Liver (tissue), 9 donors: ENCODE data around the gene OTOF. TPM values are rescaled to one million over a fixed set of nuclear protein-coding genes. Genes with fewer than 3 reads are reported as not detected.

ENCODE experiments used
- DNase-seq: peaks from one replicate; pipeline ENCODE4 v3.0.0-alpha.2; 2017; ENCODE audit warnings: low spot score
- H3K27ac ChIP-seq, 2 donors: one replicate each; pipeline ENCODE4 v1.7.0; 2013; ENCODE audit warnings: inconsistent platforms in 2 of 2, low read length in 2 of 2, control low read depth in 1 of 2, low read depth in 1 of 2, mild to moderate bottlenecking in 1 of 2
- H3K27me3 ChIP-seq, 4 donors: one replicate each; pipeline versions ENCODE4 v1.6.1 to v1.7.0; 2013; ENCODE audit warnings: low read length in 3 of 4, inconsistent platforms in 1 of 4, mild to moderate bottlenecking in 1 of 4, moderate library complexity in 1 of 4; ENCODE audit not compliant: control insufficient read depth in 4 of 4, insufficient read depth in 4 of 4
- H3K36me3 ChIP-seq, 4 donors: one replicate each; pipeline versions ENCODE4 v1.6.1 to v1.7.0; 2013; ENCODE audit warnings: low read length in 3 of 4, mild to moderate bottlenecking in 3 of 4, low read depth in 1 of 4, moderate library complexity in 1 of 4; ENCODE audit not compliant: control insufficient read depth in 4 of 4, insufficient read depth in 3 of 4
- H3K4me1 ChIP-seq, 4 donors: one replicate each; pipeline versions ENCODE4 v1.6.1 to v1.7.0; 2013; ENCODE audit warnings: low read length in 3 of 4, mild to moderate bottlenecking in 3 of 4, moderate library complexity in 1 of 4; ENCODE audit not compliant: control insufficient read depth in 4 of 4, insufficient read depth in 4 of 4
- H3K4me3 ChIP-seq, 3 donors: one replicate each; pipeline versions ENCODE4 v1.6.1 to v1.7.0; 2013; ENCODE audit warnings: low read length in 3 of 3, control low read depth in 1 of 3, low read depth in 1 of 3, mild to moderate bottlenecking in 1 of 3
- H3K9ac ChIP-seq, 2 donors: one replicate each; pipeline ENCODE4 v1.7.0; 2013; ENCODE audit warnings: low read length in 2 of 2, mild to moderate bottlenecking in 2 of 2, moderate library complexity in 2 of 2, control low read depth in 1 of 2, low read depth in 1 of 2
- H3K9me3 ChIP-seq, 4 donors: one replicate each; pipeline versions ENCODE4 v1.6.1 to v1.7.0; 2013; ENCODE audit warnings: low read length in 3 of 4; ENCODE audit not compliant: control insufficient read depth in 4 of 4
- EGR1 ChIP-seq, 2 donors: IDR thresholded peaks; 2 replicates each; pipeline ENCODE4 v1.6.1; 2016 to 2018; ENCODE audit warnings: antibody characterized with exemption in 2 of 2, low read depth in 2 of 2
- FOXA1 ChIP-seq: IDR thresholded peaks from 2 replicates; pipeline ENCODE4 v1.6.1; 2016; ENCODE audit warnings: antibody characterized with exemption
- FOXA2 ChIP-seq: IDR thresholded peaks from 2 replicates; pipeline ENCODE4 v1.6.1; 2016; ENCODE audit warnings: antibody characterized with exemption
- GABPA ChIP-seq, 2 donors: IDR thresholded peaks in 1 of 2; conservative IDR thresholded peaks in 1 of 2; 2 replicates each; pipeline ENCODE4 v1.6.1; 2016; ENCODE audit warnings: antibody characterized with exemption in 2 of 2, mild to moderate bottlenecking in 1 of 2, moderate library complexity in 1 of 2
- HNF4G ChIP-seq: IDR thresholded peaks from 2 replicates; pipeline ENCODE4 v1.6.1; 2016; ENCODE audit warnings: antibody characterized with exemption
- JUND ChIP-seq, 2 donors: IDR thresholded peaks; 2 replicates each; pipeline ENCODE4 v1.6.1; 2016; ENCODE audit warnings: antibody characterized with exemption in 2 of 2
- NR2F2 ChIP-seq: IDR thresholded peaks from 2 replicates; pipeline ENCODE4 v1.6.1; 2016; ENCODE audit warnings: antibody characterized with exemption
- RAD21 ChIP-seq, 2 donors: IDR thresholded peaks; 2 replicates each; pipeline ENCODE4 v1.6.1; 2016; ENCODE audit warnings: antibody characterized with exemption in 2 of 2, mild to moderate bottlenecking in 2 of 2
- RXRA ChIP-seq, 2 donors: IDR thresholded peaks; 2 replicates each; pipeline ENCODE4 v1.6.1; 2017 to 2018; ENCODE audit warnings: antibody characterized with exemption in 2 of 2, mild to moderate bottlenecking in 1 of 2
- SP1 ChIP-seq: IDR thresholded peaks from 2 replicates; pipeline ENCODE4 v1.6.1; 2018; ENCODE audit warnings: antibody characterized with exemption, mild to moderate bottlenecking
- TAF1 ChIP-seq: conservative IDR thresholded peaks from 2 replicates; pipeline ENCODE4 v1.6.1; 2016; ENCODE audit warnings: antibody characterized with exemption, mild to moderate bottlenecking
- YY1 ChIP-seq: IDR thresholded peaks from 2 replicates; pipeline ENCODE4 v1.6.1; 2016; ENCODE audit warnings: antibody characterized with exemption, mild to moderate bottlenecking
- WGBS: extraction: QIAGEN DNeasy Blood & Tissue Kit; methylation state at CpG from one replicate; pipeline ENCODE4 v1.1.7; 2013; 5-methylcytosine and 5-hydroxymethylcytosine counted together
- polyA plus RNA-seq, 2 donors: library from polyadenylated mRNA; stranded (reverse) in 1 of 2; unstranded in 1 of 2; fragments of 200-250 nt in 1 of 2; fragments of >200 nt in 1 of 2; fragmentation: Nextera tagmentation in 1 of 2; extraction: Ambion mirVana in 1 of 2; gene quantifications; one replicate each; pipeline versions ENCODE4 v1.2.1 to v1.2.3, GENCODE V29; 2013 to 2015
- total RNA-seq, 2 donors: library from RNA; depleted of rRNA; stranded (reverse); fragments of >200 nt; gene quantifications; one replicate each; pipeline ENCODE4 v1.2.3, GENCODE V29; 2014
- TF ChIP-seq, protein P1 (sequence below): IDR thresholded peaks from 2 replicates; pipeline ENCODE4 v1.6.1; 2016; ENCODE audit warnings: antibody characterized with exemption
- TF ChIP-seq, protein P2 (sequence below): IDR thresholded peaks from 2 replicates; pipeline ENCODE4 v1.6.1; 2016; ENCODE audit warnings: antibody characterized with exemption
- TF ChIP-seq, protein P3 (sequence below): IDR thresholded peaks from 2 replicates; pipeline ENCODE4 v1.6.1; 2016; ENCODE audit warnings: antibody characterized with exemption, mild to moderate bottlenecking
- TF ChIP-seq, protein P4 (sequence below): fragments of 150-350 bp; IDR thresholded peaks from 2 replicates; pipeline ENCODE4 v1.5.1; 2017; ENCODE audit warnings: improper control_type of control experiment, low read depth, low read length; ENCODE audit not compliant: missing input control
- TF ChIP-seq, protein P5 (sequence below): IDR thresholded peaks from 2 replicates; pipeline ENCODE4 v1.6.1; 2016; ENCODE audit warnings: antibody characterized with exemption
- donor health status: healthy.
- donor health status: healthy.
- donor health status: healthy.
- donor health status: healthy.
- donor health status: healthy.

Gene OTOF
- total and polyA plus RNA-seq, 4 donors = 0.06 to 0.28 (median 0.07) TPM; not detected in 1

DNA sequence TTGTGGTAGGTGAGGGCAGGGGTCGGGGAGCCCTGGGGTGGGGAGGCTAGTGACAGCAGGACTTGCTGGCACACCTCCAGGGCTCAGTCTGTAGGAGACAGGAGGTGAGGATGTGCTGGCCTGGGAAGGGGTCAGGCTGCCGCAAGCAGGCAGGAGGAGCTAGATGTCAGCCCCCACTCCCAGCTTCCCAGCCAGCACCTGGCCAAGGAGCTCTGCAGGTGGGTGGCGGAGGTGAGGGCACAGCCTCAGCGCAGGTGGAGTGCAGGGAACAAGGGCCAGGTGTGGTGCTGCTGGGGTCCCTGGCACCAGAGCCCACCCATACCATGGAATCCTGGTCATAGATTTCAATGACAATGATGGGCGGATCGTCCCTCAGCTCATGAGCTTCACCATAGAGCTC is 2.9 kb downstream of the OTOF start:
- WGBS = 96% methylated on average over 6 of the region's 6 CpGs
- TF ChIP-seq HNF4G = no peak
- TF ChIP-seq, protein P1, sequence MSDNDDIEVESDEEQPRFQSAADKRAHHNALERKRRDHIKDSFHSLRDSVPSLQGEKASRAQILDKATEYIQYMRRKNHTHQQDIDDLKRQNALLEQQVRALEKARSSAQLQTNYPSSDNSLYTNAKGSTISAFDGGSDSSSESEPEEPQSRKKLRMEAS = no peak
- TF ChIP-seq NR2F2 = no peak
- TF ChIP-seq, protein P2, sequence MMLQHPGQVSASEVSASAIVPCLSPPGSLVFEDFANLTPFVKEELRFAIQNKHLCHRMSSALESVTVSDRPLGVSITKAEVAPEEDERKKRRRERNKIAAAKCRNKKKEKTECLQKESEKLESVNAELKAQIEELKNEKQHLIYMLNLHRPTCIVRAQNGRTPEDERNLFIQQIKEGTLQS = no peak
- TF ChIP-seq RXRA (IDR thresholded peaks at IDR 0.05) = no peak
- no peak for TF ChIP-seq EGR1 (IDR thresholded peaks at IDR 0.05; ENCODE audit: low read depth in 2 of 2)
- no peak for TF ChIP-seq GABPA (IDR thresholded peaks at IDR 0.05 in 1 of 2, conservative IDR thresholded peaks at IDR 0.05 in 1 of 2)
- no peak for TF ChIP-seq SP1
- TF ChIP-seq TAF1 = no peak
- TF ChIP-seq, protein P3, sequence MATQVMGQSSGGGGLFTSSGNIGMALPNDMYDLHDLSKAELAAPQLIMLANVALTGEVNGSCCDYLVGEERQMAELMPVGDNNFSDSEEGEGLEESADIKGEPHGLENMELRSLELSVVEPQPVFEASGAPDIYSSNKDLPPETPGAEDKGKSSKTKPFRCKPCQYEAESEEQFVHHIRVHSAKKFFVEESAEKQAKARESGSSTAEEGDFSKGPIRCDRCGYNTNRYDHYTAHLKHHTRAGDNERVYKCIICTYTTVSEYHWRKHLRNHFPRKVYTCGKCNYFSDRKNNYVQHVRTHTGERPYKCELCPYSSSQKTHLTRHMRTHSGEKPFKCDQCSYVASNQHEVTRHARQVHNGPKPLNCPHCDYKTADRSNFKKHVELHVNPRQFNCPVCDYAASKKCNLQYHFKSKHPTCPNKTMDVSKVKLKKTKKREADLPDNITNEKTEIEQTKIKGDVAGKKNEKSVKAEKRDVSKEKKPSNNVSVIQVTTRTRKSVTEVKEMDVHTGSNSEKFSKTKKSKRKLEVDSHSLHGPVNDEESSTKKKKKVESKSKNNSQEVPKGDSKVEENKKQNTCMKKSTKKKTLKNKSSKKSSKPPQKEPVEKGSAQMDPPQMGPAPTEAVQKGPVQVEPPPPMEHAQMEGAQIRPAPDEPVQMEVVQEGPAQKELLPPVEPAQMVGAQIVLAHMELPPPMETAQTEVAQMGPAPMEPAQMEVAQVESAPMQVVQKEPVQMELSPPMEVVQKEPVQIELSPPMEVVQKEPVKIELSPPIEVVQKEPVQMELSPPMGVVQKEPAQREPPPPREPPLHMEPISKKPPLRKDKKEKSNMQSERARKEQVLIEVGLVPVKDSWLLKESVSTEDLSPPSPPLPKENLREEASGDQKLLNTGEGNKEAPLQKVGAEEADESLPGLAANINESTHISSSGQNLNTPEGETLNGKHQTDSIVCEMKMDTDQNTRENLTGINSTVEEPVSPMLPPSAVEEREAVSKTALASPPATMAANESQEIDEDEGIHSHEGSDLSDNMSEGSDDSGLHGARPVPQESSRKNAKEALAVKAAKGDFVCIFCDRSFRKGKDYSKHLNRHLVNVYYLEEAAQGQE = no peak
- TF ChIP-seq, protein P4, sequence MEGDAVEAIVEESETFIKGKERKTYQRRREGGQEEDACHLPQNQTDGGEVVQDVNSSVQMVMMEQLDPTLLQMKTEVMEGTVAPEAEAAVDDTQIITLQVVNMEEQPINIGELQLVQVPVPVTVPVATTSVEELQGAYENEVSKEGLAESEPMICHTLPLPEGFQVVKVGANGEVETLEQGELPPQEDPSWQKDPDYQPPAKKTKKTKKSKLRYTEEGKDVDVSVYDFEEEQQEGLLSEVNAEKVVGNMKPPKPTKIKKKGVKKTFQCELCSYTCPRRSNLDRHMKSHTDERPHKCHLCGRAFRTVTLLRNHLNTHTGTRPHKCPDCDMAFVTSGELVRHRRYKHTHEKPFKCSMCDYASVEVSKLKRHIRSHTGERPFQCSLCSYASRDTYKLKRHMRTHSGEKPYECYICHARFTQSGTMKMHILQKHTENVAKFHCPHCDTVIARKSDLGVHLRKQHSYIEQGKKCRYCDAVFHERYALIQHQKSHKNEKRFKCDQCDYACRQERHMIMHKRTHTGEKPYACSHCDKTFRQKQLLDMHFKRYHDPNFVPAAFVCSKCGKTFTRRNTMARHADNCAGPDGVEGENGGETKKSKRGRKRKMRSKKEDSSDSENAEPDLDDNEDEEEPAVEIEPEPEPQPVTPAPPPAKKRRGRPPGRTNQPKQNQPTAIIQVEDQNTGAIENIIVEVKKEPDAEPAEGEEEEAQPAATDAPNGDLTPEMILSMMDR = no peak
- no peak for TF ChIP-seq YY1
- no peak for TF ChIP-seq JUND (IDR thresholded peaks at IDR 0.05)
- TF ChIP-seq, protein P5, sequence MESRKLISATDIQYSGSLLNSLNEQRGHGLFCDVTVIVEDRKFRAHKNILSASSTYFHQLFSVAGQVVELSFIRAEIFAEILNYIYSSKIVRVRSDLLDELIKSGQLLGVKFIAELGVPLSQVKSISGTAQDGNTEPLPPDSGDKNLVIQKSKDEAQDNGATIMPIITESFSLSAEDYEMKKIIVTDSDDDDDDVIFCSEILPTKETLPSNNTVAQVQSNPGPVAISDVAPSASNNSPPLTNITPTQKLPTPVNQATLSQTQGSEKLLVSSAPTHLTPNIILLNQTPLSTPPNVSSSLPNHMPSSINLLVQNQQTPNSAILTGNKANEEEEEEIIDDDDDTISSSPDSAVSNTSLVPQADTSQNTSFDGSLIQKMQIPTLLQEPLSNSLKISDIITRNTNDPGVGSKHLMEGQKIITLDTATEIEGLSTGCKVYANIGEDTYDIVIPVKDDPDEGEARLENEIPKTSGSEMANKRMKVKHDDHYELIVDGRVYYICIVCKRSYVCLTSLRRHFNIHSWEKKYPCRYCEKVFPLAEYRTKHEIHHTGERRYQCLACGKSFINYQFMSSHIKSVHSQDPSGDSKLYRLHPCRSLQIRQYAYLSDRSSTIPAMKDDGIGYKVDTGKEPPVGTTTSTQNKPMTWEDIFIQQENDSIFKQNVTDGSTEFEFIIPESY = no peak
- no peak for TF ChIP-seq FOXA1
- TF ChIP-seq FOXA2 = no peak
- TF ChIP-seq RAD21 (IDR thresholded peaks at IDR 0.05) = no peak
- Histone ChIP-seq H3K9ac (no peak overlapping the region), H3K36me3 (no peaks in the 10 kb centered on the region), H3K4me1 (no peaks in the 10 kb centered on the region), H3K27me3 (no peaks in the 10 kb centered on the region), H3K27ac (no peak overlapping the region), H3K4me3 (no peak overlapping the region), H3K9me3 (no peaks in the 10 kb centered on the region)
- DNase-seq = no peak
